Stimulated activated CD8-positive, alpha-beta memory T cell treated with anti-CD3 and anti-CD28 coated beads, Interleukin-15, amount 100 ng/mL, for 1 hour (primary cell): ENCODE results near the gene PAPPA.

Experiments
- DNase-seq: peaks from one replicate; pipeline ENCODE4 v3.0.0-alpha.2; 2020; ENCODE audit warnings: low read depth

The PAPPA gene

GRCh38 chr9:116316246-116316645 lies 162.7 kb downstream of the PAPPA start:
- no peak for DNase-seq

GRCh38 chr9:116317503-116317902 lies 163.9 kb downstream of the PAPPA start:
- DNase-seq = no peak

- no peak for DNase-seq
Observed at GRCh38 chr9:116318468-116319374, 165.1 kb downstream of the PAPPA start.

GRCh38 chr9:116319480-116319879 lies 165.9 kb downstream of the PAPPA start:
- no peak for DNase-seq

GRCh38 chr9:116320290-116320689 lies 166.7 kb downstream of the PAPPA start:
- DNase-seq = no peak

GRCh38 chr9:116322521-116322920 lies 168.9 kb downstream of the PAPPA start:
- DNase-seq = no peak

GRCh38 chr9:116323012-116323411 lies 169.4 kb downstream of the PAPPA start:
- no peak for DNase-seq

GRCh38 chr9:116323571-116323970 lies 170.0 kb downstream of the PAPPA start:
- no peak for DNase-seq

GRCh38 chr9:116325924-116326323 lies 172.3 kb downstream of the PAPPA start:
- DNase-seq = no peak

GRCh38 chr9:116327701-116328405 lies 174.3 kb downstream of the PAPPA start:
- DNase-seq = no peak

GRCh38 chr9:116329470-116329869 lies 175.9 kb downstream of the PAPPA start:
- no peak for DNase-seq

GRCh38 chr9:116331241-116331640 lies 177.7 kb downstream of the PAPPA start:
- DNase-seq = no peak

GRCh38 chr9:116332090-116332489 lies 178.5 kb downstream of the PAPPA start:
- no peak for DNase-seq

- DNase-seq = no peak
Observed at GRCh38 chr9:116333254-116333653, 179.7 kb downstream of the PAPPA start.

GRCh38 chr9:116334546-116335150 lies 181.1 kb downstream of the PAPPA start:
- DNase-seq = no peak

- no peak for DNase-seq
Observed at GRCh38 chr9:116335392-116335791, 181.8 kb downstream of the PAPPA start.

GRCh38 chr9:116336133-116336862 lies 182.7 kb downstream of the PAPPA start:
- no peak for DNase-seq

GRCh38 chr9:116337015-116337414 lies 183.4 kb downstream of the PAPPA start:
- no peak for DNase-seq

GRCh38 chr9:116340270-116340669 lies 186.7 kb downstream of the PAPPA start:
- DNase-seq = no peak

GRCh38 chr9:116342061-116342460 lies 188.5 kb downstream of the PAPPA start:
- no peak for DNase-seq

- no peak for DNase-seq
Observed at GRCh38 chr9:116342941-116343340, 189.3 kb downstream of the PAPPA start.

- no peak for DNase-seq
Observed at GRCh38 chr9:116344416-116344815, 190.8 kb downstream of the PAPPA start.
